H9 (cell line): ENCODE data around the gene TIAM2. TPM values are rescaled to one million over a fixed set of nuclear protein-coding genes. Genes with fewer than 3 reads are reported as not detected.
A peak's percentile ranks its signal among the peaks of the same experiment; 100 is the strongest.

ENCODE experiments used
- DNase-seq: peaks from one replicate; pipeline ENCODE4 v3.0.0-alpha.2; 2017
- H2AFZ ChIP-seq: one replicate; pipeline ENCODE4 v1.6.1; 2013; ENCODE audit warnings: mild to moderate bottlenecking, low read length, control low read depth, moderate library complexity
- H2AK5ac ChIP-seq: 2 replicates; pipeline ENCODE4 v1.6.1; 2013; ENCODE audit warnings: low read length, control low read depth, mixed read lengths; ENCODE audit not compliant: insufficient read length
- H2BK120ac ChIP-seq: one replicate; pipeline ENCODE4 v1.6.1; 2013; ENCODE audit warnings: low read depth, mild to moderate bottlenecking, low read length, control low read depth, inconsistent platforms; ENCODE audit not compliant: poor library complexity, severe bottlenecking
- H2BK12ac ChIP-seq: 2 replicates; pipeline ENCODE4 v1.6.1; 2013; ENCODE audit warnings: low read length, control low read depth, mixed read lengths, low read depth; ENCODE audit not compliant: insufficient read length
- H2BK15ac ChIP-seq: 2 replicates; pipeline ENCODE4 v1.6.1; 2013; ENCODE audit warnings: low read depth, low read length, control low read depth
- H2BK20ac ChIP-seq: one replicate; pipeline ENCODE4 v1.6.1; 2013; ENCODE audit warnings: low read depth, mild to moderate bottlenecking, low read length, control low read depth, inconsistent platforms; ENCODE audit not compliant: poor library complexity, severe bottlenecking
- H2BK5ac ChIP-seq: 2 replicates; pipeline ENCODE4 v1.6.1; 2013; ENCODE audit warnings: low read length, control low read depth, mixed read lengths; ENCODE audit not compliant: insufficient read length
- H3K14ac ChIP-seq: 2 replicates; pipeline ENCODE4 v1.6.1; 2013; ENCODE audit warnings: low read length, control low read depth; ENCODE audit not compliant: insufficient read depth
- H3K18ac ChIP-seq: 2 replicates; pipeline ENCODE4 v1.6.1; 2013; ENCODE audit warnings: low read depth, mild to moderate bottlenecking, mixed read lengths, low read length, control low read depth; ENCODE audit not compliant: insufficient read length
- H3K23ac ChIP-seq: 2 replicates; pipeline ENCODE4 v1.6.1; 2013; ENCODE audit warnings: low read length, control low read depth, mixed read lengths, low read depth; ENCODE audit not compliant: insufficient read length
- H3K23me2 ChIP-seq: 2 replicates; pipeline ENCODE4 v1.6.1; 2013; ENCODE audit warnings: low read depth, mild to moderate bottlenecking, mixed read lengths, low read length, control low read depth; ENCODE audit not compliant: insufficient read length, poor library complexity, severe bottlenecking
- H3K27ac ChIP-seq: 2 replicates; pipeline ENCODE4 v1.5.1; 2013; ENCODE audit warnings: low read length, control low read depth, mixed read lengths, low read depth; ENCODE audit not compliant: insufficient read length
- H3K27me3 ChIP-seq: 2 replicates; pipeline ENCODE4 v1.6.1; 2013; ENCODE audit warnings: low read length, control low read depth, inconsistent platforms; ENCODE audit not compliant: insufficient read depth
- H3K4ac ChIP-seq: 2 replicates; pipeline ENCODE4 v1.6.1; 2013; ENCODE audit warnings: low read depth, mild to moderate bottlenecking, control low read depth, inconsistent platforms, low read length, moderate library complexity
- H3K4me1 ChIP-seq: 2 replicates; pipeline ENCODE4 v1.6.1; 2013; ENCODE audit warnings: low read length, control low read depth, inconsistent platforms; ENCODE audit not compliant: insufficient read depth
- H3K4me2 ChIP-seq: 2 replicates; pipeline ENCODE4 v1.6.1; 2013; ENCODE audit warnings: low read length, control low read depth, mixed read lengths; ENCODE audit not compliant: insufficient read length, insufficient read depth
- H3K56ac ChIP-seq: 2 replicates; pipeline ENCODE4 v1.6.1; 2013; ENCODE audit warnings: low read depth, mild to moderate bottlenecking, mixed read lengths, low read length, control low read depth; ENCODE audit not compliant: insufficient read length
- H3K79me1 ChIP-seq: 2 replicates; pipeline ENCODE4 v1.6.1; 2013; ENCODE audit warnings: low read depth, mild to moderate bottlenecking, moderate library complexity, low read length, control low read depth, inconsistent platforms; ENCODE audit not compliant: insufficient read depth, poor library complexity, severe bottlenecking
- H3K79me2 ChIP-seq: 2 replicates; pipeline ENCODE4 v1.6.1; 2013; ENCODE audit warnings: low read length, control low read depth, inconsistent platforms; ENCODE audit not compliant: insufficient read depth
- H3K9ac ChIP-seq: 2 replicates; pipeline ENCODE4 v1.6.1; 2013; ENCODE audit warnings: low read length, control low read depth, mixed read lengths; ENCODE audit not compliant: insufficient read length; ENCODE audit errors: extremely low read depth
- H3K9me3 ChIP-seq: one replicate; pipeline ENCODE4 v1.6.1; 2013; ENCODE audit warnings: low read depth, low read length, inconsistent platforms; ENCODE audit not compliant: control insufficient read depth
- H3T11ph ChIP-seq: one replicate; pipeline ENCODE4 v1.6.1; 2013; ENCODE audit warnings: mild to moderate bottlenecking, low read length, control low read depth, inconsistent platforms
- H4K20me1 ChIP-seq: one replicate; pipeline ENCODE4 v1.6.1; 2013; ENCODE audit not compliant: control insufficient read depth, insufficient read length, insufficient read depth
- H4K5ac ChIP-seq: 2 replicates; pipeline ENCODE4 v1.6.1; 2013; ENCODE audit warnings: low read depth, mild to moderate bottlenecking, mixed read lengths, low read length, control low read depth; ENCODE audit not compliant: insufficient read length
- H4K8ac ChIP-seq: replicated peaks from 2 replicates; pipeline ENCODE4 v1.6.1; 2013; ENCODE audit warnings: low read length, control low read depth, mixed read lengths, low read depth; ENCODE audit not compliant: insufficient read length
- H4K91ac ChIP-seq: 2 replicates; pipeline ENCODE4 v1.6.1; 2013; ENCODE audit warnings: low read depth, mild to moderate bottlenecking, moderate library complexity, mixed read lengths, low read length, control low read depth; ENCODE audit not compliant: insufficient read length
- H3K27ac Mint-ChIP-seq, 3 experiments: 2 replicates in 2 of 3; 3 replicates in 1 of 3; pipeline ENCODE4 v1.8.0; 2020 to 2021; ENCODE audit warnings: mixed read lengths in 3 of 3, mild to moderate bottlenecking in 1 of 3, moderate library complexity in 1 of 3
- H3K27me3 Mint-ChIP-seq: 2 replicates; pipeline ENCODE4 v1.8.0; 2021; ENCODE audit warnings: low read depth, mild to moderate bottlenecking, moderate library complexity, mixed read lengths
- H3K36me3 Mint-ChIP-seq, 3 experiments: 2 replicates in 2 of 3; 3 replicates in 1 of 3; pipeline ENCODE4 v1.8.0; 2020 to 2021; ENCODE audit warnings: low read depth in 3 of 3, mixed read lengths in 3 of 3; ENCODE audit not compliant: insufficient read depth in 1 of 3
- H3K4me1 Mint-ChIP-seq, 2 experiments: 2 replicates each; pipeline ENCODE4 v1.8.0; 2020; ENCODE audit warnings: mixed read lengths in 2 of 2
- H3K4me3 Mint-ChIP-seq, 2 experiments: 2 replicates in 1 of 2; 3 replicates in 1 of 2; pipeline ENCODE4 v1.8.0; 2020 to 2021; ENCODE audit warnings: mild to moderate bottlenecking in 2 of 2, mixed read lengths in 2 of 2, moderate library complexity in 1 of 2
- H3K9me3 Mint-ChIP-seq, 2 experiments: 2 replicates in 1 of 2; 3 replicates in 1 of 2; pipeline ENCODE4 v1.8.0; 2020; ENCODE audit warnings: mild to moderate bottlenecking in 2 of 2, mixed read lengths in 2 of 2, moderate library complexity in 1 of 2
- CTCF ChIP-seq: fragments of 200-600 bp; sonication (generic); conservative IDR thresholded peaks from 3 replicates; pipeline ENCODE4 v1.8.0; 2021; ENCODE audit warnings: antibody characterized with exemption, mild to moderate bottlenecking
- WGBS: extraction: QIAGEN DNeasy Blood & Tissue Kit; methylation state at CpG from one replicate; pipeline ENCODE4 v1.1.7; 2013; ENCODE audit warnings: missing lambda C conversion rate, low lambda C conversion rate, mixed read lengths; ENCODE audit not compliant: insufficient read length; ENCODE audit errors: extremely low coverage; 5-methylcytosine and 5-hydroxymethylcytosine counted together
- total RNA-seq: library from RNA; stranded (reverse); gene quantifications from 2 replicates; pipeline ENCODE4 v1.2.1, GENCODE V29; 2021

Gene TIAM2
- total RNA-seq, 1 experiment from 2014 or later = 6.3 TPM

- Histone ChIP-seq H3K79me1 (no peaks in the 10 kb centered on the region), H3K14ac (no peak overlapping the region), H3K56ac (no peak overlapping the region), H3K18ac (no peak overlapping the region), H3T11ph (no peak overlapping the region), H3K23me2 (peaks cover 3% of the 10 kb centered on the region), H4K8ac (no peak overlapping the region), H3K27me3 (no peaks in the 10 kb centered on the region), H4K20me1 (no peaks in the 10 kb centered on the region), H3K4ac (no peak overlapping the region), H2BK20ac (no peak overlapping the region), H2BK15ac (no peak overlapping the region), H3K4me1 (peaks cover 15% of the 10 kb centered on the region), H3K27ac (no peak overlapping the region), H4K91ac (no peak overlapping the region), H2BK120ac (no peak overlapping the region), H3K9ac (no peak overlapping the region), H3K4me2 (no peak overlapping the region), H2AK5ac (no peak overlapping the region), H3K23ac (no peak overlapping the region), H2AFZ (no peak overlapping the region), H4K5ac (no peak overlapping the region), H2BK12ac (no peak overlapping the region), H2BK5ac (no peak overlapping the region), H3K9me3 (no peaks in the 10 kb centered on the region), H3K79me2 (no peaks in the 10 kb centered on the region)
- peak overlapping the region in 1 of 3 experiments; percentile 31; a peak in 1 of 7 replicates for H3K27ac Mint-ChIP-seq
- no CpG with 5 or more reads among the region's 2 CpGs for WGBS
- TF ChIP-seq CTCF = no peak
- H3K4me3 Mint-ChIP-seq = no peak overlapping the region
- peaks cover 4 to 21% (median 20%) of the 10 kb centered on the region in 3 experiments; a peak in 6 of 7 replicates for H3K36me3 Mint-ChIP-seq
- H3K27me3 Mint-ChIP-seq = no peaks in the 10 kb centered on the region
- no peak for DNase-seq
- no peaks in the 10 kb centered on the region for H3K9me3 Mint-ChIP-seq
- H3K4me1 Mint-ChIP-seq = peaks cover 54 to 55% of the 10 kb centered on the region in 2 experiments
Measured at GRCh38 chr6:155141512-155141911, 146.4 kb downstream of the TIAM2 start.
